NCI-H2196 treated with DMSO at 0.1 percent for 48 hours (cell line): ENCODE data around the gene HS6ST1.
A peak's percentile ranks its signal among the peaks of the same experiment; 100 is the strongest.

Experiments used
- DNase-seq: peaks from one replicate; lab custom pipeline; 2025; ENCODE audit not compliant: unreplicated experiment; lab: John Stamatoyannopoulos, UW

HS6ST1 gene

GRCh38 chr2:128249555-128249954 is 69.1 kb downstream of the HS6ST1 start:
- no peak for DNase-seq

- no peak for DNase-seq
These were observed 72.9 kb downstream of the HS6ST1 start for GRCh38 chr2:128245813-128246212.

- DNase-seq = no peak
These were observed 76.8 kb downstream of the HS6ST1 start for GRCh38 chr2:128241896-128242295.

GRCh38 chr2:128237911-128238697 is 80.6 kb downstream of the HS6ST1 start:
- no peak for DNase-seq

GRCh38 chr2:128237081-128237534 is 81.6 kb downstream of the HS6ST1 start:
- no peak for DNase-seq

GRCh38 chr2:128236491-128237035 is 82.1 kb downstream of the HS6ST1 start:
- no peak for DNase-seq

- DNase-seq = no peak
These were observed 83.1 kb downstream of the HS6ST1 start for GRCh38 chr2:128235581-128235980.

GRCh38 chr2:128234613-128235012 is 84.1 kb downstream of the HS6ST1 start:
- no peak for DNase-seq

GRCh38 chr2:128233790-128234395 is 84.8 kb downstream of the HS6ST1 start:
- no peak for DNase-seq

GRCh38 chr2:128232965-128233789 is 85.5 kb downstream of the HS6ST1 start:
- DNase-seq = peak; percentile 62

GRCh38 chr2:128228894-128229293 is 89.8 kb downstream of the HS6ST1 start:
- no peak for DNase-seq

GRCh38 chr2:128227862-128228261 is 90.8 kb downstream of the HS6ST1 start:
- DNase-seq = no peak

- DNase-seq = no peak
These were observed 98.8 kb downstream of the HS6ST1 start for GRCh38 chr2:128219891-128220290.

GRCh38 chr2:128217671-128218070 is 101.0 kb downstream of the HS6ST1 start:
- DNase-seq = no peak

- no peak for DNase-seq
These were observed 102.6 kb downstream of the HS6ST1 start for GRCh38 chr2:128215897-128216642.
